Suprapubic skin (tissue), 3 donors: ENCODE data around the gene RNF217.

Experiments
- CTCF ChIP-seq, 2 donors: fragments of 200-600 bp in 1 of 2; fragments of 450-650 bp in 1 of 2; sonication (generic) in 1 of 2; IDR thresholded peaks; one replicate each; pipeline ENCODE4 v1.5.1; 2016 to 2019; ENCODE audit warnings: antibody characterized with exemption in 2 of 2, mild to moderate bottlenecking in 1 of 2, moderate library complexity in 1 of 2
- EP300 ChIP-seq: sonication (generic); formaldehyde crosslinking; IDR thresholded peaks from one replicate; pipeline ENCODE4 v1.6.1; 2017; ENCODE audit warnings: antibody characterized with exemption
- POLR2A ChIP-seq, 2 donors: fragments of 450-650 bp; IDR thresholded peaks; one replicate each; pipeline ENCODE4 v1.6.1; 2017; ENCODE audit warnings: antibody characterized with exemption in 2 of 2, mild to moderate bottlenecking in 2 of 2, moderate library complexity in 2 of 2

GRCh38 chr6:124997196-124997875 is 35.1 kb downstream of the RNF217 start:
- TF ChIP-seq CTCF (IDR thresholded peaks at IDR 0.05), result no peak
- TF ChIP-seq POLR2A (IDR thresholded peaks at IDR 0.05), result no peak
- no peak for TF ChIP-seq EP300
